ENCODE data around the gene EXT2. TPM values are rescaled to one million over a fixed set of nuclear protein-coding genes. Genes with fewer than 3 reads are reported as not detected.

Gene EXT2
- total and polyA plus RNA-seq, 8 donors: 14.4 to 36.3 (median 24.9) TPM

DNA sequence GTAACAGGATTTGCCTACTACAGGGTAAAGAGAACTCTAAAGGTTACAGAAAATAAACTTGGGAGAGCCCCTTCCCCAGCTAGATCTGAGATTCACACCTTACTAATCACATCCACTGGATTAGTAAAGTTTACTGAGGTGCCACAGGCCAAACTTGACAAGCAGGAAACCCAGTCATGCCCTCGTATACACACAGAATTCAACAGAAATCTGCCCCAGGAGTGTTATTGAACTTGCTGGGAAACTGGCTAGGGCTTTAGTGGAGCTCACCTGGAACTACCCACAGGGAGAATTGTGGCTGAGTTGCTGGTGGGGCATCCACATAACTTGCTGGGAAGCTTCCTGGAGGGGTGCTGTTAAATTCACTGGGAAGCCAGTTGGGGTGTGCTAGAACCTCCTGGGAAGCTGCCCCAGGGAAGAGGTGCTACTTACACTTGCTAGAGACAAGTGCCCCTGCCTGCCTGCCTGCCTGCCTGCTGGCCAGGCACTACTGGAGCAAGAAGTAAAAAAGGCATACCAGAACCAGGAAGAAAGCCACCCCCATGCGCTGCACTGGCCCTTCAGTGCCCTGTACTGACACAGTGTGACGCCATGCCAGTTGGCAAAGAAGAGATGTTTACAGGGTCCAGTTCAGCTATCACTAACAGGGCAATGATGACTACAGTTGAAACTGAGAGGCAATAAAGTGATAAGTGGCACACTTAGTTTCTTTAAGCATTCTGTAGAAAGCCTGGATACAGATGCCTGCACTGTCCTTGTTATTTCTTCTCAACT lies 108.0 kb downstream of the EXT2 start:
- Histone ChIP-seq H3K36me3 (no peaks in the 10 kb centered on the region), H3K27ac (peak overlapping the region in 2 of 4 donors; percentile 9 to 28), H3K4me1 (no peaks in the 10 kb centered on the region), H3K9me3 (no peaks in the 10 kb centered on the region), H3K4me3 (no peak overlapping the region), H3K27me3 (no peaks in the 10 kb centered on the region)
- intact Hi-C loops (cut with DNase I): no loop called here
- 57 to 61% methylated on average over 3 of the region's 3 CpGs for WGBS, 2 donors
- DNase-seq (peak in 1 of 6 donors; percentile 20), FAIRE-seq (no peak), ATAC-seq (peak; percentile 48 to 68 (median 54))
- TF ChIP-seq, protein P1, sequence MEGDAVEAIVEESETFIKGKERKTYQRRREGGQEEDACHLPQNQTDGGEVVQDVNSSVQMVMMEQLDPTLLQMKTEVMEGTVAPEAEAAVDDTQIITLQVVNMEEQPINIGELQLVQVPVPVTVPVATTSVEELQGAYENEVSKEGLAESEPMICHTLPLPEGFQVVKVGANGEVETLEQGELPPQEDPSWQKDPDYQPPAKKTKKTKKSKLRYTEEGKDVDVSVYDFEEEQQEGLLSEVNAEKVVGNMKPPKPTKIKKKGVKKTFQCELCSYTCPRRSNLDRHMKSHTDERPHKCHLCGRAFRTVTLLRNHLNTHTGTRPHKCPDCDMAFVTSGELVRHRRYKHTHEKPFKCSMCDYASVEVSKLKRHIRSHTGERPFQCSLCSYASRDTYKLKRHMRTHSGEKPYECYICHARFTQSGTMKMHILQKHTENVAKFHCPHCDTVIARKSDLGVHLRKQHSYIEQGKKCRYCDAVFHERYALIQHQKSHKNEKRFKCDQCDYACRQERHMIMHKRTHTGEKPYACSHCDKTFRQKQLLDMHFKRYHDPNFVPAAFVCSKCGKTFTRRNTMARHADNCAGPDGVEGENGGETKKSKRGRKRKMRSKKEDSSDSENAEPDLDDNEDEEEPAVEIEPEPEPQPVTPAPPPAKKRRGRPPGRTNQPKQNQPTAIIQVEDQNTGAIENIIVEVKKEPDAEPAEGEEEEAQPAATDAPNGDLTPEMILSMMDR (IDR thresholded peaks at IDR 0.05): no peak

DNA sequence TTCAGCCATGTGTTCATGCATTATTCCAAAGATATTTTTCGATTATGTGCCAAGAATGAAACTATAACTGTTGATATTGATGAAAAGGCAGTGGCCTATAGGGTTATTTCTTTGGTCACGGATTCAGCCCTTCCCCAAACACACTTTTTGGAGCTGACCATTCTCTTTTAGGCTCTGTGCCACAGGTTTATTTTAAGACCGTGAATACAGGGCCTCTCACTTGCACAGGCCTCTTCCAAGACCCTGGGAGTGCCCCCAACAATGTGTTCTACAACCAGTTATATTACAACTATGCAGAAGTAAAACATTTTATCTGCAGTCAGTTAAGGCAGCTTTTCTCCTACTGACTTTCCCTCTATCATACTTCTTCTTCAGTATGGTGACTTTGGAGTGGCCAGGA lies 109.9 kb downstream of the EXT2 start:
- TF ChIP-seq, protein P1 (IDR thresholded peaks at IDR 0.05): no peak
- WGBS, 2 donors: 90 to 95% methylated on average over 3 of the region's 3 CpGs

DNA sequence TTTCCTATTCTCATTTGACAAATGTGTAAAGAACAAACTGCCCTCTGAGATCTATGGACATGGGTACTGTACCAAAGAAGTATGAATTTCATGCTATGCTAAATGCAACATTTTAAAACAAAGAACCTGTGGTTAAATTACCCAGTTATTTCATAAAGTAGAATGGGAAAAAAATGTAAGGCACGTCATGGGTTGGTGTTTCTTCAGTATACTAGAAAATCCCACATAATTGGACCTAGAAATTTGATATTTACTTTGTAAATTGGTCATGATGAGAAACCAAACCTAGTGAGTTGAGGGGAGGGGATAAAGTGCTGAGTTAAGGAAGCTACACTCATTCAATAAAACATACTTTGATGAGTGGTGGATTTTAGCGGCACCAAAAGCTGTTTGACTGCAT lies 110.4 kb downstream of the EXT2 start:
- 95 to 96% methylated on average over 2 of the region's 2 CpGs for WGBS, 2 donors
- FAIRE-seq: no peak
- no peaks in the 10 kb centered on the region for H3K4me1 ChIP-seq

More for the DNA sequence above, 109.9 kb downstream of the EXT2 start:
- Histone ChIP-seq H3K4me3 (no peak overlapping the region), H3K36me3 (no peaks in the 10 kb centered on the region), H3K27me3 (no peaks in the 10 kb centered on the region), H3K27ac (no peak overlapping the region), H3K4me1 (no peaks in the 10 kb centered on the region), H3K9me3 (no peaks in the 10 kb centered on the region)
- ATAC-seq: no peak
- no peak for DNase-seq
- FAIRE-seq: no peak
- intact Hi-C loops (cut with DNase I): no loop called here

DNA sequence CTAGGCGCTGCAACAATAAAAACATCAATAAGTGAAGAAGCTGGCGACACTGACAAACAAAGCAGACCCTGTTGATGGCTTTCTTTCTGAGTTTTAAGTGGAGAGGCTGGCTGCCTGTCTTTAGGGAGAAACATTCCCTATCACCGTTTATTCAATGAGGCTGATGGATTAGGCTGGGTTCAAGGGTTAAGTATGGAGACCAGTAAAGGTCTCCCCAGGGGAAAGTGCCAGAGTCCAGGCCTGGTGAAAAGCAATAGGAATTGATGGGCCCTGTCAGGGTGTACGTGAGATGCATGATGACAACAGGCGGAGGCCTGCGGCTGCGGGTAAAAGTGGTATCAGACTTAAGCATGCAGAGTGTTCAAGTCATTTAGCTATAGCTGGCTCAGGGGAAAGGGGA lies 111.8 kb downstream of the EXT2 start:
- ATAC-seq (no peak), DNase-seq (no peak), FAIRE-seq (no peak)
- H3K36me3 ChIP-seq: no peaks in the 10 kb centered on the region
- H3K27ac ChIP-seq: no peak overlapping the region
- intact Hi-C loops (cut with DNase I): no loop called here
- no peaks in the 10 kb centered on the region for H3K9me3 ChIP-seq
- TF ChIP-seq, protein P1 (IDR thresholded peaks at IDR 0.05): no peak
- no peaks in the 10 kb centered on the region for H3K4me1 ChIP-seq
- H3K27me3 ChIP-seq: no peaks in the 10 kb centered on the region
- H3K4me3 ChIP-seq: no peak overlapping the region
- WGBS, 2 donors: 93 to 95% methylated on average over 7 of the region's 7 CpGs

More for the DNA sequence above, 110.4 kb downstream of the EXT2 start:
- no peaks in the 10 kb centered on the region for H3K36me3 ChIP-seq
- TF ChIP-seq, protein P1 (IDR thresholded peaks at IDR 0.05): no peak
- ATAC-seq (no peak), DNase-seq (no peak)
- no peak overlapping the region for H3K4me3 ChIP-seq
- no peak overlapping the region for H3K27ac ChIP-seq
- H3K9me3 ChIP-seq: no peaks in the 10 kb centered on the region
- H3K27me3 ChIP-seq: no peaks in the 10 kb centered on the region
- intact Hi-C loops (cut with DNase I): no loop called here

DNA sequence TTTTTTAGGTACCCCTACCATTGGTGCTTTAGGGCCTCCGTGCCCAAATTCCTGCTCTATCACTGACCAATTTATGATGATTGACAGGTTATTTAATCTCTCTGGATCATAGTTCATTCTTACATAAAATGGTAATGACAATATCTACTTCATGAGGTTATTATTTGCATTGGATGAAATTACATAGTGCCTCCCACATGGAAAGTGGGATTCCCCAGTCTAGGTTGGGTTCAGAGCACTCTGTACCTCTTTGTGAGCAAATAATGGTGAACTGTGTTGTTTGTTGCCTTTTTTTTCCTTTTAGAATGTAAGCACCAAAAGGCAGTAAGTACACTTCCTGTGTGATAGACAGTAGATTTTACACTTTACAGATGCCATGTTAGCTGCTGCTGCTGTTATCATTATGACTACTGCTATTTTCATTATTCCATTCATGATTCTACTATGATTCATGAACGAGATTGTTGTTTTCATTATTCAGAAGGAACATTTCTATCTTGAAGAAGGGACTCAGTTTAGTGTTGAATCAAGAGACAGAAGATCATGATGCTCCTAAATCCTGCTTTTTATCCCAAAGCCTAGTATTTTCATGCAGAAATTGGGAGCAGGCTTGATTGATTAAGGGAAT lies 113.6 kb downstream of the EXT2 start:
- H3K36me3 ChIP-seq: no peaks in the 10 kb centered on the region
- TF ChIP-seq, protein P1 (IDR thresholded peaks at IDR 0.05): no peak
- H3K9me3 ChIP-seq: no peaks in the 10 kb centered on the region
- H3K27ac ChIP-seq: no peak overlapping the region
- H3K27me3 ChIP-seq: no peaks in the 10 kb centered on the region
- H3K4me1 ChIP-seq: no peaks in the 10 kb centered on the region
- no peak overlapping the region for H3K4me3 ChIP-seq
- DNase-seq (no peak), ATAC-seq (no peak), FAIRE-seq (no peak)
- WGBS, 2 donors: 86 to 92% methylated on average over 2 of the region's 2 CpGs
- intact Hi-C loops (cut with DNase I): no loop called here

All from pancreas (tissue), 10 donors.